Suprapubic skin (tissue), 3 donors: ENCODE measurements around the gene CLNK.

ENCODE experiments used
- POLR2A ChIP-seq, 2 donors: fragments of 450-650 bp; IDR thresholded peaks; one replicate each; pipeline ENCODE4 v1.6.1; 2017; ENCODE audit warnings: antibody characterized with exemption in 2 of 2, mild to moderate bottlenecking in 2 of 2, moderate library complexity in 2 of 2
- TF ChIP-seq, protein P1 (sequence below), 2 donors: fragments of 200-600 bp in 1 of 2; fragments of 450-650 bp in 1 of 2; sonication (generic) in 1 of 2; IDR thresholded peaks; one replicate each; pipeline ENCODE4 v1.5.1; 2016 to 2019; ENCODE audit warnings: antibody characterized with exemption in 2 of 2, mild to moderate bottlenecking in 1 of 2, moderate library complexity in 1 of 2

- TF ChIP-seq, protein P1, sequence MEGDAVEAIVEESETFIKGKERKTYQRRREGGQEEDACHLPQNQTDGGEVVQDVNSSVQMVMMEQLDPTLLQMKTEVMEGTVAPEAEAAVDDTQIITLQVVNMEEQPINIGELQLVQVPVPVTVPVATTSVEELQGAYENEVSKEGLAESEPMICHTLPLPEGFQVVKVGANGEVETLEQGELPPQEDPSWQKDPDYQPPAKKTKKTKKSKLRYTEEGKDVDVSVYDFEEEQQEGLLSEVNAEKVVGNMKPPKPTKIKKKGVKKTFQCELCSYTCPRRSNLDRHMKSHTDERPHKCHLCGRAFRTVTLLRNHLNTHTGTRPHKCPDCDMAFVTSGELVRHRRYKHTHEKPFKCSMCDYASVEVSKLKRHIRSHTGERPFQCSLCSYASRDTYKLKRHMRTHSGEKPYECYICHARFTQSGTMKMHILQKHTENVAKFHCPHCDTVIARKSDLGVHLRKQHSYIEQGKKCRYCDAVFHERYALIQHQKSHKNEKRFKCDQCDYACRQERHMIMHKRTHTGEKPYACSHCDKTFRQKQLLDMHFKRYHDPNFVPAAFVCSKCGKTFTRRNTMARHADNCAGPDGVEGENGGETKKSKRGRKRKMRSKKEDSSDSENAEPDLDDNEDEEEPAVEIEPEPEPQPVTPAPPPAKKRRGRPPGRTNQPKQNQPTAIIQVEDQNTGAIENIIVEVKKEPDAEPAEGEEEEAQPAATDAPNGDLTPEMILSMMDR (IDR thresholded peaks at IDR 0.05), result no peak
- TF ChIP-seq POLR2A (IDR thresholded peaks at IDR 0.05), result no peak
These were observed 224.1 kb downstream of the CLNK start for GRCh38 chr4:10460313-10461047.
